Activated T-cell treated with anti-CD3 and anti-CD28 coated beads, Interleukin-2, amount 50 U/mL, for 4 hours (primary cell): Measurements from ENCODE around the gene OCIAD2. TPM values are rescaled to one million over a fixed set of nuclear protein-coding genes. Genes with fewer than 3 reads are reported as not detected.
"Not testable (repeated sequence)": the region's sequence is repeated elsewhere in the genome, so short reads cannot be mapped to it uniquely, and the experiment has no call there.

ENCODE experiments used
- ATAC-seq, 2 donors: fragments of 200-7000 bp; cut with Tn5 transposase; one replicate each; pipeline ENCODE4 v1.10.0; 2021
- DNase-seq: peaks from one replicate; pipeline ENCODE4 v3.0.0-alpha.2; 2020
- H3K27me3 Mint-ChIP-seq: one replicate; pipeline ENCODE4 v1.8.0; 2021; ENCODE audit warnings: low read depth, mixed read lengths
- H3K36me3 Mint-ChIP-seq: one replicate; pipeline ENCODE4 v1.8.0; 2022; ENCODE audit warnings: mixed read lengths; ENCODE audit not compliant: insufficient read depth
- H3K4me1 Mint-ChIP-seq: one replicate; pipeline ENCODE4 v1.8.0; 2021; ENCODE audit warnings: low read depth, mixed read lengths
- H3K4me3 Mint-ChIP-seq: one replicate; pipeline ENCODE4 v1.8.0; 2021; ENCODE audit warnings: mild to moderate bottlenecking, moderate library complexity, mixed read lengths
- H3K9me3 Mint-ChIP-seq: one replicate; pipeline ENCODE4 v1.8.0; 2021; ENCODE audit warnings: mixed read lengths
- total RNA-seq, 3 donors: library from RNA; stranded (reverse); gene quantifications; one replicate each; pipeline ENCODE4 v1.2.1, GENCODE V29; 2021

OCIAD2 gene
- total RNA-seq, 3 donors from 2014 or later: 54.9 to 87.6 (median 56.1) TPM

DNA sequence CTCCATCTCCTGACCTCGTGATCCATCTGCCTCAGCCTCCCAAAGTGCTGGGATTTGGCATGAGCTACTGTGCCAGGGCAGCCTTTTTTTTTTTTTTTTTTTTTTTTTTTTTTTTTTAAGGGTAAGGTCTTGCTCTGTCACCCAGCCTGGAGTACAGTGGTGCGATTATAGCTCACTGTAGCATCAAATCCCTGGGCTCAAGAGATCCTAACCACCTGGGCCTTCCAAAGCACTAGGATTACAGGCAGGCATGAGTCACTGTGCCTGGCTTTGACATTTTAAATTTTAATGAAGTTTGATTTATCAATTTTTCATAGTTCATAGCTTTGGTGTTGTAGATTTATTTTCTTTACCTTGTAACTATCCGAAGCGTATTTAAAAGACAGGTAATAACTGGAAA, 17.8 kb upstream of the OCIAD2 start:
- H3K4me1 Mint-ChIP-seq: peaks cover 11% of the 10 kb centered on the region
- H3K27me3 Mint-ChIP-seq: no peaks in the 10 kb centered on the region
- H3K9me3 Mint-ChIP-seq: peaks cover 9% of the 10 kb centered on the region
- peaks cover 3% of the 10 kb centered on the region for H3K36me3 Mint-ChIP-seq
- ATAC-seq: no peak
- no peak overlapping the region for H3K4me3 Mint-ChIP-seq
- no peak for DNase-seq

DNA sequence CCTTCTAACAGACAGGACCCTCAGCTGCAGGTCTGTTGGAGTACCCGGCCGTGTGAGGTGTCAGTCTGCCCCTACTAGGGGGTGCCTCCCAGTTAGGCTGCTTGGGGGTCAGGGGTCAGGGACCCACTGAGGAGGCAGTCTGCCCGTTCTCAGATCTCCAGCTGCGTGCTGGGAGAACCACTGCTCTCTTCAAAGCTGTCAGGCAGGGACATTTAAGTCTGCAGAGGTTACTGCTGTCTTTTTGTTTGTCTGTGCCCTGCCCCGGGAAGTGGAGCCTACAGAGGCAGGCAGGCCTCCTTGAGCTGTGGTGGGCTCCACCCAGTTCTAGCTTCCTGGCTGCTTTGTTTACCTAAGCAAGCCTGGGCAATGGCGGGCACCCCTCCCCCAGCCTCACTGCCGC, 16.5 kb upstream of the OCIAD2 start:
- H3K27me3 Mint-ChIP-seq, H3K36me3 Mint-ChIP-seq, ATAC-seq, DNase-seq, H3K9me3 Mint-ChIP-seq, H3K4me3 Mint-ChIP-seq: not testable (repeated sequence)
- H3K4me1 Mint-ChIP-seq: peaks cover 11% of the 10 kb centered on the region

DNA sequence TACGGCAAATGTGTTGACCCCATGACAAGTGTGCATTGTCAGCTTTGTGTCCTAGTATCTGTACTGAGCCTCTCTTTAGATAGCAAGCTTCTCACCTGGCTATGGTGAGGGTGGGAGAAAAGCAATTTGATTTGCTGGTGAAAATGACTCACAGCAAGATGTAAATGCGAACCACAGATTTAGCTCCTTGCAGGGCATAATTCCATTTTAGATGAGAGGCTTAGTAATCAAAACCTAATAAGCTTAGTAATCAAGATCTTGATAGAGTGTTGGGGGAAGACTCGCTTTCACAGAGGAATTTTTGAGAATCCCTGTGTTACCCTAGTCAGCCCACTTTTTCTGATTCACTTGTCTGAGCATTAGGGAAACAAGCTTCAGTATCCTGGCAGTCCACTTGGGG, 7.7 kb upstream of the OCIAD2 start:
- no peak for ATAC-seq
- no peak overlapping the region for H3K4me3 Mint-ChIP-seq

DNA sequence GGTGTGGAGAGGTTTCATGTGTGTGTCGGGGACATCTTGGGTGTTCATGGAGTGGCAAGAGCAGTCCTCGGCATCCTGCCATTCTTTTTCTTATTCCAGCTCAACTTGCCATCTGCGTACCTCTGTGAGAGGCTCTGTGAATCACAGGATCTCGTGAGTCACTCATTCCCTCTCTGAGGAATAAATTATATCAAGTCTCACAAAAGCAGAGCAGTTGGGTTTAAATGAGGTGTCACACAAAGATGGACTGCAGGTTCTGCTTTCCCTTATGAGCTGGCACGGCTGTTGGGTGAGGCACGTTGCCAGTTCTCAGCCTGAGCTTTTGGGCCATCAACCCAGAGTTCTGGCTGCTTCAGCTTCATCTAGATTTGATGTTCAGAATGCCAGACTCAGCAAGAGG, 6.8 kb upstream of the OCIAD2 start:
- no peaks in the 10 kb centered on the region for H3K36me3 Mint-ChIP-seq
- H3K4me3 Mint-ChIP-seq: no peak overlapping the region
- H3K27me3 Mint-ChIP-seq: no peaks in the 10 kb centered on the region
- ATAC-seq: no peak
- H3K4me1 Mint-ChIP-seq: peaks cover 15% of the 10 kb centered on the region
- no peaks in the 10 kb centered on the region for H3K9me3 Mint-ChIP-seq
- DNase-seq: no peak

More for the DNA sequence above, 7.7 kb upstream of the OCIAD2 start:
- H3K27me3 Mint-ChIP-seq: no peaks in the 10 kb centered on the region
- no peaks in the 10 kb centered on the region for H3K9me3 Mint-ChIP-seq
- H3K4me1 Mint-ChIP-seq: peaks cover 12% of the 10 kb centered on the region
- no peaks in the 10 kb centered on the region for H3K36me3 Mint-ChIP-seq
- no peak for DNase-seq

DNA sequence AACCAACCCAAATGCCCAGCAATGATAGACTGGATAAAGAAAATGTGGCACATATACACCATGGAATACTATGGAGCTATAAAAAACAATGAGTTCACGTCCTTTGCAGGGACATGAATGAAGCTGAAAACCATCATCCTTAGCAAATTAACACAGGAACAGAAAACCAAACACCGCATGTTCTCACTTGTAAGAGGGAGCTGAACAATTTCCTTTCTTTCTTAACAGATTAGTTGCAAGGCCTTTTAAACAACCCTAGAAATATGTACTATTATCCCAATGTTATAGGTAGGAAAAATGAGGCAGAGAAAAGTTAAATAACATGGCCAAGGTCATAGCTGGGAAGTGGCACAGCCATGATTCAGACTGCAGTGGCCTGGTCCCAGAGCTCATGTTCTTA, 5.8 kb upstream of the OCIAD2 start:
- no peaks in the 10 kb centered on the region for H3K9me3 Mint-ChIP-seq
- no peaks in the 10 kb centered on the region for H3K27me3 Mint-ChIP-seq
- no peaks in the 10 kb centered on the region for H3K36me3 Mint-ChIP-seq
- no peak overlapping the region for H3K4me3 Mint-ChIP-seq
- peaks cover 16% of the 10 kb centered on the region for H3K4me1 Mint-ChIP-seq
- DNase-seq (no peak), ATAC-seq (no peak)

DNA sequence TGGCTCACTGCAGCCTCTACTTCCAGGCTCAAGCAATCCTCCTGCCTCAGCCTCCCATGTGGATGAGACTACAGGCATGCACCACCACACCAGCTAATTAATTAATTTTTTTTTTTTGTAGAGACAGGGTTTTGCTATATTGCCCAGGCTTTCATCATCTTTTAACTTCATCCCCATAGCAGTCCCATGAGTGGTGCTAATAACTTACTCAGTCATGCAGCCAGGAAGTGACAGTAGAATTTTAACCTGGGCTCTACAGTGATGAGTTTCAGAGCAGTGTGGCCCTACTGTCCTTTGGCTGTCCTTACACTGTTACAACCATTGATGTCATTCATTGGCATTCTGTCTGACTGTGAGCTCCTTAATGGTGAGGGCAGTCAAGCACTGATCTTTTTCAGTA, 3.9 kb upstream of the OCIAD2 start:
- Mint-ChIP-seq H3K9me3 (no peaks in the 10 kb centered on the region), H3K4me1 (peaks cover 25% of the 10 kb centered on the region), H3K36me3 (no peaks in the 10 kb centered on the region), H3K27me3 (no peaks in the 10 kb centered on the region), H3K4me3 (no peak overlapping the region)
- DNase-seq (no peak), ATAC-seq (no peak)

DNA sequence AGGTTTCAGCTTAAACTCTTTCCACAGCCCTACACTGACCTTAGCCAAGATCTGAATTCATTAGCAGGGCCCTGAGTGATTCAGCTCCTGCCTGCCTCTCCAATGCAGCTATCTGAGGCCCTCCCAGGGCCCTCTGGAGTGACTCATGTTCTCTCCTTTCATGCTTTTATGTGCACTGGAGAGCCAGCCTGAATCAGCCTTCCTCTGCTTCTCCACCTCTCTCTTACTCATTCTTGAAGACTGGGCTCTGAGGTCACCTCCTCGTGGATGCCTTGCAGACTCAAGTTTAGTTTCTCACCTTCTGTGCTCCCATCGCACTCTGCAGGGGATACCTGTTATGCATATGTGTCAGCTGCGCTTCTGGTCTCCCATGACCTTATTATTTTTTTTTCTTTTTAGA, 3.1 kb upstream of the OCIAD2 start:
- Mint-ChIP-seq H3K4me3 (no peak overlapping the region), H3K36me3 (peaks cover under 1% of the 10 kb centered on the region), H3K9me3 (no peaks in the 10 kb centered on the region), H3K27me3 (no peaks in the 10 kb centered on the region), H3K4me1 (peaks cover 33% of the 10 kb centered on the region)
- ATAC-seq (peak; percentile 93 to 95), DNase-seq (peak; percentile 20)

DNA sequence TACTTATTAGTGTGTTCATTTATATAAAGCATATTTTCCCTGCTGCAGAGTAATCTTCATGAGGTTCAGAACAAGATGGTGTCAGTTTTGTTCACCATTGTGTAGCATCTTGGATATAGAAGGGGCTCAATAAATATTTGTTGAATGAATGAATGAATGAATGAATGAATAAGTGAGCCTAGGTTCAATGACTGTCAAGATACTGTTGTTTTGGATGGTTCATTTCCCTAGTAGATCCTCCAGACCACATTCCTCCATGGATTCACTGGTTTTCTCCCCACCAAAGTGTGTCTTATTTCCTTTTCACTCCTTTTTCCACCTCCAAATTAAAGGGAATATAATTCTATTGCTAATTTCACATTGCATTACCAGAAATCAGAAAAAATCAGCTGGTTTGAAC, 2.1 kb upstream of the OCIAD2 start:
- DNase-seq: no peak
- Mint-ChIP-seq H3K27me3 (no peaks in the 10 kb centered on the region), H3K9me3 (no peaks in the 10 kb centered on the region), H3K36me3 (peaks cover 4% of the 10 kb centered on the region), H3K4me1 (peaks cover 38% of the 10 kb centered on the region), H3K4me3 (no peak overlapping the region)
- ATAC-seq: no peak

DNA sequence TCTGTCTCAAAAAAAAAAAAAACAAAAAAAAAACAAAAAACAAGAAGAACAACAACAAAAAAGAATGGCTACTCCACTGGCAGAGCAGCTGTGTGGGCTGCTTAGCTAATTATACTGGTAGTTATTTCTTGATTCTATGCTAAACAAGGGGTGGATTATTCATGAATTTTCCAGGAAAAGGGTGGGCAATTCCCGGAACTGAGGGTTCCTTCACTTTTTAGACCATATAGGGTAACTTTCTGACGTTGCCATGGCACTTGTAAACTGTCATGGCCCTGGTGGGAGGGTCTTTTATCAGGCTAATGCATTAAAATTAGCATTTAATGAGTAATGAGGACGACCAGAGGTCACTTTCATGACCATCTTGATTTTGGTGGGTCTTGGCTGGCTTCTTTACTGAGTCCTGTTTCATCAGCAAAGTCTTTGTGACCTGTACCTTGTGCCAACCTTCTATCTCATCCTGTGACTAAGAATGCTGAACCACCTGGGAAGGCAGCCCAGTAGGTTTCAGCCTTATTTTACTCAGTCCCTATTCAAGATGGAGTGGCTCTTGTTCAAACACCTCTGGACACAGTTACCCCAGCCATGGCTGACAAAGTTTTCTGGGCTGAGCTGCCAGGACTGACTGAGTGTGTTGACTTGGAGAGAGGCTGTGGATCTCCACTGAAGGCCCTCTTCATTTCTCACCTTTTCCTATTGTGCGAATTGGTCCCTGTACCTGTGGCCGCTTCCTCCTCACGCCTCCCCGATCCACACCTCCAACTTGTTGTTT, 1.3 kb upstream of the OCIAD2 start:
- no peak for ATAC-seq
- Mint-ChIP-seq H3K36me3 (peaks cover 6% of the 10 kb centered on the region), H3K4me3 (no peak overlapping the region), H3K27me3 (no peaks in the 10 kb centered on the region), H3K4me1 (peaks cover 39% of the 10 kb centered on the region), H3K9me3 (no peaks in the 10 kb centered on the region)
- DNase-seq: no peak

DNA sequence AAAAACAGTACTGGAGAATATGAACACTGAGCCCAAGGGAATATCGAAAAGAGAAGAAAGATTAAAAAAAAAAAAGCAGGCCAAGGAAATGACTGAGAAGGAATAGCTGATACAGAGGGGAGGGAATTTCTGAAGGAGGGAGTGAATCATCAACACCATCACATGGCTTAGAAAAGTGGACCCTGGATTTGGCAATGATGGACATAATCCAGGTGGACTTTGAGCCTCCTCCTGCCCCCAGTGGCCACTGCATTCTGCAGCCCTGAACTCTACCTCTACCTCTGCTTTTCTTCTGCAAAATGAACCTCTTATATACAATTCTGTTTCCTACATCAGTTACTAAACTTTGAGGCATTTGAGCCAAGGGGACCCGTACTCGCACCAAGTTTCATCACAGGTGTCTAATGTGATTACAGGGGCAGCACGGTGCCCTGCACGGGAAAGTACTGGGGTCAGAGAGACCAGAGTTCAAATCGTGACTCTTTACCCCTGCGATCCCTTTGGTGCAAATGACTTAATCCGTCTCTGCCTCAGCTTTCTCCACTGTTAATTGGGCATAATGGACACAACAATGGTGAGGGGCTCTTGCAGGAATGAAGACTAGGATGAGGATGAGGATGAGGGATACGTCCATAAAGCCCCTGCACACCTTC, 1.1 kb downstream of the OCIAD2 start:
- H3K9me3 Mint-ChIP-seq: no peaks in the 10 kb centered on the region
- H3K36me3 Mint-ChIP-seq: peaks cover 20% of the 10 kb centered on the region
- ATAC-seq: no peak
- H3K27me3 Mint-ChIP-seq: no peaks in the 10 kb centered on the region
- H3K4me3 Mint-ChIP-seq: peak overlapping the region; percentile 83
- DNase-seq: no peak
- H3K4me1 Mint-ChIP-seq: peaks cover 52% of the 10 kb centered on the region

DNA sequence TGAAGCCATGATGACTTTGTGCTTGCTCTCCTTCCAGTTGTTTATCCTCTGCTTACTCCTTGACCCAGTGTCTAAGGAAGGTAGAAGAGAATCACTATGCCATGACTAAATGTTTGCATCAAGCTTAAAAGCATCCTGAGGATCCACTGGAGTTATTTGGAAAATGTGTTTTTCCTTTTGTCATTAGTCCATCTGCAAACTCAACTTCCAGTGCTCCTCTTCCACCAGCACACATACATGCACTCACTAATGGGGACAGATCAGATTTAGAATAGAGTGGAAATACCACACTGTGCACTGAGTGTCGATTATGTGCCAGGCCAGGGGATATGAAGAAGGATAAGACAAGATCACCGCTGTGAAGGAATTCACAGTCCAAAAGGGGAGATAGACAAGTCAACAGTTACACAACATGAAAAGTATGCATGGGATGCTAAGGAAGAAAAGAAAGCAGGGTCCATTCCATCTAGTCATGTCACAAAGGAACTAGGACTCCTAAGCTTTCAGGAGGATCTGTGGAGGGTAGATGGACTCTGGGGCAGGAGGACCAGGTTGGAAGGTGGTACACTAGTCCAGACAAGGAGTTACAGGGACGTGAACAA, 1.9 kb downstream of the OCIAD2 start:
- Mint-ChIP-seq H3K4me3 (peak overlapping the region; percentile 83), H3K9me3 (no peaks in the 10 kb centered on the region), H3K36me3 (peaks cover 24% of the 10 kb centered on the region), H3K4me1 (peaks cover 56% of the 10 kb centered on the region), H3K27me3 (no peaks in the 10 kb centered on the region)
- no peak for ATAC-seq
- no peak for DNase-seq

DNA sequence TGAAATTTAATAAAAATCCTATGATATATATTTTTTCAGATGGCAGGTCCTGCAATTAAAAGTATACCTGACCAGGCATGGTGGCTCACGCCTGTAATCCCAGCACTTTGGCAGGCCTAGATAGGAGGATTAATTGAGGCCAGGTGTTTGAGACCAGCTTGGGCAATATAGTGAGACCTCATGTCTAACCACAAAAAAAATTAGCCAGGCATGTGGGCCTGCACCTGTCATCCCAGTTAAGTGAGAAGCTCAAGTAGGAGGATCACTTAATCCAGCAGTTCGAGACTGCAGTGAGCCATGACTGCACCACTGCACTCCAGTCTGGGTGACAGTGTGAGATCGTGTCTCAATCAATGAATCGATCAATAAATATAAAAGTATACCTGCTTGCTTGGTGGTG, 2.5 kb downstream of the OCIAD2 start:
- peaks cover 30% of the 10 kb centered on the region for H3K36me3 Mint-ChIP-seq
- no peak overlapping the region for H3K4me3 Mint-ChIP-seq
- DNase-seq (no peak), ATAC-seq (no peak)
- H3K4me1 Mint-ChIP-seq: peaks cover 60% of the 10 kb centered on the region
- no peaks in the 10 kb centered on the region for H3K9me3 Mint-ChIP-seq
- H3K27me3 Mint-ChIP-seq: no peaks in the 10 kb centered on the region

DNA sequence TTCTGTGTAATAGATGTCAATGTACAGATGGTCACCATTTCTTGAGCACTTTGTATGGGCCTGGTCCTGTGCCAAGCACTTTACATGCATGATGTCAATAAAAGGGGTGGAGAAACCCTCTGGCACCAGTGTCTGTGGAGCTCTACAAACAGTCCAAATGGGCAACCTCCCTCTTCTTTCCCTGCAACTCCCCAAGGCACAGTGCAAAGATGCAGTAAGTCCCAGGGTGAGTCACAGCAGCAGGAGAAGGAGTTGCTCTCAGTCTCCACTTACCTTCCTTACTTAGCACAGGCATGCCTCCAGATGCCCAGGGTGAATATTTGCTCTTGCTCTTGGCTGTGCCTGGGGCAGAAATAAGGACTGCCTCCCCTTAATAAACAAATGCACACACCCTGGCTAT, 4.3 kb downstream of the OCIAD2 start:
- ATAC-seq: no peak
- DNase-seq: no peak
- H3K9me3 Mint-ChIP-seq: no peaks in the 10 kb centered on the region
- no peak overlapping the region for H3K4me3 Mint-ChIP-seq
- H3K36me3 Mint-ChIP-seq: peaks cover 42% of the 10 kb centered on the region
- peaks cover 61% of the 10 kb centered on the region for H3K4me1 Mint-ChIP-seq
- no peaks in the 10 kb centered on the region for H3K27me3 Mint-ChIP-seq

DNA sequence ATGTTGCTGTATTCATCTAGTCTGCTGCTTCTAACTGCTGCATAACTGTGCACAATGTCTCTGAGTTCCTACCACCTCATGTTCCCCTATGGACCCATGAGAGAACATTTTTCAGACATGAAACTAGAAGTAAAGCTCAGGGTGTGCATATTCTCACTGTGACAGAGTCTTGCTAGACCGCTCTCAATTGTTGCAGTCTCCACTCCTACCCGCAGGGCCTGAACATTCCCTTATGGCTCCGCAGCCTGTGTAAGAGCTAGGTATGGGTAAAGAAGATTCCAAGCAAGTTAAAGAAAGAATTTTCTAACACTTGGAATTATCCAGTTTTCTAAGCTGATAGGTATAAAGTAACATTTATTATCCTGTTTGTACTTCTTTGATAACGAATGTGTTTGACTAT, 5.4 kb downstream of the OCIAD2 start:
- ATAC-seq (no peak), DNase-seq (no peak)
- H3K36me3 Mint-ChIP-seq: peaks cover 53% of the 10 kb centered on the region
- H3K4me1 Mint-ChIP-seq: peaks cover 53% of the 10 kb centered on the region
- no peak overlapping the region for H3K4me3 Mint-ChIP-seq
- no peaks in the 10 kb centered on the region for H3K9me3 Mint-ChIP-seq
- H3K27me3 Mint-ChIP-seq: no peaks in the 10 kb centered on the region

DNA sequence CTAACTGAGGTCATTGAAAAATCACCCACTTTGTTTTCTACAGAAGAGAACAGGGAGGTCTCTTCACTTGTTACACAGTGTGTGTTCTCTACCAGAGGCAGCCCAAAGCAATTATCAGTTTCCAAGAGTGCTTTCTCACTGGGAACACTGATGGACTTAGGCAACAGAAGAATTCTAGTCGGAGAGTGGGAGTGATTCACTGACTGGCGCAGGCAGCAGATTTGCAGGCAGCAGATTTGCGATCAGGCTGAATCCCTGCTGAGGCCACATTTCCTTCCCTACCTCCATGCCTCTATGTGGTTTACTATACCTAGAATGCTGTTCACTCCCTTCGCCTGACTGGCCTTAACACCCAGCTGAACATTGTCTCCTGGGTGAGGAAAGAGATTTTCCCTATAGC, 6.6 kb downstream of the OCIAD2 start:
- ATAC-seq: no peak

More for the DNA sequence above, 6.6 kb downstream of the OCIAD2 start:
- peaks cover 62% of the 10 kb centered on the region for H3K36me3 Mint-ChIP-seq
- H3K27me3 Mint-ChIP-seq: no peaks in the 10 kb centered on the region
- H3K4me1 Mint-ChIP-seq: peaks cover 43% of the 10 kb centered on the region
- DNase-seq: no peak
- H3K4me3 Mint-ChIP-seq: no peak overlapping the region
- no peaks in the 10 kb centered on the region for H3K9me3 Mint-ChIP-seq
